Right cardiac atrium (tissue), 5 donors: ENCODE results near the gene IRF1. TPM values are rescaled to one million over a fixed set of nuclear protein-coding genes. Genes with fewer than 3 reads are reported as not detected.

Experiments
- ATAC-seq, 2 donors: fragments of 200-7000 bp; cut with Tn5 transposase; one replicate each; pipeline versions ENCODE4 v1.8.0 to v1.9.1; 2020; ENCODE audit warnings: moderate library complexity in 2 of 2, mild to moderate bottlenecking in 1 of 2
- DNase-seq, 3 donors: peaks; one replicate each; pipeline ENCODE4 v3.0.0-alpha.2; 2020
- H3K27ac ChIP-seq: one replicate; pipeline ENCODE4 v1.5.1; 2013; ENCODE audit warnings: mild to moderate bottlenecking, low read length, control low read depth, moderate library complexity
- H3K27me3 ChIP-seq: one replicate; pipeline ENCODE4 v1.6.1; 2013; ENCODE audit not compliant: control insufficient read depth, insufficient read depth
- H3K4me1 ChIP-seq: one replicate; pipeline ENCODE4 v1.6.1; 2013; ENCODE audit warnings: low read length; ENCODE audit not compliant: control insufficient read depth, insufficient read depth
- H3K4me3 ChIP-seq: one replicate; pipeline ENCODE4 v1.5.1; 2013; ENCODE audit warnings: low read length, control low read depth
- H3K9me3 ChIP-seq: one replicate; pipeline ENCODE4 v1.6.1; 2013; ENCODE audit warnings: low read length; ENCODE audit not compliant: control insufficient read depth
- WGBS: extraction: QIAGEN DNeasy Blood & Tissue Kit; methylation state at CpG from one replicate; pipeline ENCODE4 v1.1.7; 2013; 5-methylcytosine and 5-hydroxymethylcytosine counted together
- intact Hi-C, 4 donors: fragments of 100-400 bp; cut with DNase I; formaldehyde crosslinking; loops; one replicate each; pipeline versions ENCODE4 v1.11.0 to v1.14.0; 2022 to 2023
- polyA plus RNA-seq: library from polyadenylated mRNA; stranded (reverse); fragments of 200-250 nt; gene quantifications from one replicate; pipeline ENCODE4 v1.2.3, GENCODE V29; 2013
- total RNA-seq, 4 donors: library from RNA; stranded (reverse); fragmentation: NEBNext Ultra II Directional; extraction: Animal tissue kit (Norgen Biotek cat#: 25700); gene quantifications; one replicate each; pipeline ENCODE4 v1.2.1, GENCODE V29; 2021
- donor health status: healthy with polysubstance abuse.
- donor health status: DM: no; HTN: yes; CAD: no.
- donor health status: DM: no; HTN: no; CAD: no.
- donor health status: DM: no; HTN: yes; CAD: no; lungs with severe emphysema.
- donor health status: DM: yes; HTN: yes; CAD: no.

The IRF1 gene
- total and polyA plus RNA-seq, 5 donors: 9.4 to 17.9 (median 12.0) TPM

DNA sequence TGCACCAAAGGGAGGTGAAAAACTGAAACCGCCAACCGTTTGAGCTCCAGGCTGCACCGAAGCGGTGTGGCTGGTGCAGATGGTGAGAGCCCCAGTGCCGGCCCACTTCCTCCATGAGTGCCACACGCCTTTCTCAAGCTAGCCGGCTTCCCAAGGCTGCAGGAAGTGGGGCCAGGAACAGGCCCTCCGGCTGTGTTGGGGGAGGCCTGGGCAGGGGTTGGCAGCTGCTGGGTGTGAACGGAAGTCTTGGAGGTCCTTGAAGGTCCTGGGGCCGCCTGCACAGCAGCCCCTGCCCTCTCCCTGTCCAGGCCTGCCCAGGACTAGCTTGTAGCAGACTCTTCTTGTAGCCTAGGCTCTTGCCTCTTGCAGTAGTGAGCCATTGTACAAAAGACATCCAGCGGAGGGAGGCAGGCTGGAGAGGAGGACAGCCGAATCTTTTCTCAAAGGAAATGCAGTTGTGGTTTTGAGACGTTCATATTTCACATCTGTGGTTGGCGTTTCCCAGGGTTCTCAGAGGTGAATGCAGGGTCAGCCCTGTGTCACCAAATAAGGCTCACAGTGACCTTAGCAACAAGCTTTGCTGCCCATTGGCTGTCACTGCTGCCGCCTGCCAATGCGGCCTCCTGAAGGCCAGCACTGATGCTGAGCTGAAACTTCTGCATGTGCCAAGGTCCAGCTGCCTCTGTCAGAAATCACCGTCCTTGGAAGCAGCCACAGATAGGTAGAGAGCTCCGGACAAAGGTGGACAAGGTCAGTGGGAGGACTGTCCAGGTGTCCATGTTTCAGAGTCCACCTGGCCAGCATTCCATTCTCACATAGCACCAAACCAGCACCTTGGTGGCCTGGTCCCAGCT, 23.9 kb downstream of the IRF1 start:
- ATAC-seq (peak; percentile 70 to 73), DNase-seq (peak in 2 of 3 donors; percentile 81 to 85)
- intact Hi-C loops: no loop called here
- H3K4me1 ChIP-seq: peaks cover 28% of the 10 kb centered on the region
- H3K27ac ChIP-seq: peak overlapping the region; percentile 77
- no peaks in the 10 kb centered on the region for H3K27me3 ChIP-seq
- no peak overlapping the region for H3K4me3 ChIP-seq
- WGBS: 56% methylated on average over 18 of the region's 18 CpGs
- no peaks in the 10 kb centered on the region for H3K9me3 ChIP-seq

DNA sequence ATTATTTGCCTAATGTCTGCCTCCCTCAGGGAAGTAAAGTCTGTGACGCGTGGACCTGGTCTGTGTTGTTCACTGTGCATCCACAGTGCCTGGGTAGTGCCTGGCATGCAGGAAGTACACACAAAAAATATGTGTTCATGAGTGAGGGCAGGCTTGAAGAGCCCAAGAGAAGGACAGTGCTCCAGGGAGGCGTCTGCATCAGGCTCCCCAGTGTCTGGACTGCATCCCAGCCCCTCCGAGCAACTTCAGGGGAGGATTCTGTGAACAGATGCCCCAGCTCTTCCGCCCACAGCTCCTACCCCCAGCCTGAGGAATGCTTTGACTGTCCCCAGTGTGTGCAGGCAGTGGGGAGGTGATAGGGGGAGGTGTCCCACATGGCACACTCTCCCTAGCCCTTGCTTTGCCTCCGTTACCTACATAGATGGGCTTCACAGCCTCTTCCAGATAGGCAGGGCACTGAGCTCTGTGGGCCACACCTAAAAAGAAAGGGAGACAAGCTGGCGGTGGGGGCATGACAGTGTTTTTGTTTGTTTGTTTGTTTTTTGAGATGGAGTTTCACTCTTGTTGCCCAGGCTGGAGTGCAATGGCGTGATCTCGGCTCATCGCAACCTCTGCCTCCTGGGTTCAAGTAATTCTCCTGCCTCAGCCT, 25.4 kb downstream of the IRF1 start:
- H3K4me3 ChIP-seq: no peak overlapping the region
- DNase-seq (no peak), ATAC-seq (no peak)
- WGBS: 84% methylated on average over 10 of the region's 10 CpGs
- no peak overlapping the region for H3K27ac ChIP-seq
- no peaks in the 10 kb centered on the region for H3K27me3 ChIP-seq
- intact Hi-C loops: no loop called here
- H3K9me3 ChIP-seq: no peaks in the 10 kb centered on the region
- peaks cover 25% of the 10 kb centered on the region for H3K4me1 ChIP-seq

DNA sequence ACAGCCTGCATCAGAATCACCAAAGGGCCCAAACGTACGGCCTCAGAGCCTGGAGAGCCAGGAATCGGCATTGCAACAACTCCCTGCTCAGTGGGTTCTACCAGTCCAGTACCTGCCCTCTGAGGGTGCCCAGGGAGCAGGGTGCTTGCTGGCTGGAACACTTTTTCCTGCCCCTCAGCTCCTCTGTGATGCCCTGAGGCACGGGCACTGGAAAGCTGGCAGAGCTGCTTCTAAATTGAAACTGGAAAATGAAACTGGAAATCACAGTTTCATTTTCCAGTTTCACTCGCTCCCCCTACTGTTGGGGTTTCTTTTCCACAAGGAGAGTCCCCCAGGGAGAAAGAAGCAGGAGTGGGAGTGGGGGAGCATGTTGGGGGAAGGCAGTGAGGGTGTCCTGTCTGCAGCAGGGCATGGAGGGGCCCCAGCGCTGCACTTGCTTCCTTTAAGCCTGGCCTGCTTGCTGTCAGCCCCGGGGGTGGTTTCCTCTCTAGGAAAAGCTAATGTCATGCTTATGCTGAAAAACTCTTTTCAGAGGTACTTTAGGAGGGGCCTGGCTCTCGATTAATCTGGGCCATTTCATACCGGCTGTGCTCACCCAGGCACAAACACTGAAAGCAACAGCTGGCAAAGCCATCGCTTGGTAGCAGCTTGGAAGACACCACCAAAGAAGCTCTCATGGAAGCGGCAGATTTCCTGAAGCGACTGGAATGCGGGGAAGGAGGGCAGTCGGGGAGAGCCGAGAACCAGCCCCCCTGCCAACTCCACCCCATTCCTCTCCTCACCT, 26.2 kb downstream of the IRF1 start:
- Histone ChIP-seq H3K4me1 (peaks cover 31% of the 10 kb centered on the region), H3K9me3 (no peaks in the 10 kb centered on the region), H3K27ac (peak overlapping the region; percentile 77), H3K27me3 (no peaks in the 10 kb centered on the region), H3K4me3 (no peak overlapping the region)
- 50% methylated on average over 15 of the region's 15 CpGs for WGBS
- DNase-seq (no peak), ATAC-seq (peak; percentile 3 to 13)
- intact Hi-C loops: no loop called here

DNA sequence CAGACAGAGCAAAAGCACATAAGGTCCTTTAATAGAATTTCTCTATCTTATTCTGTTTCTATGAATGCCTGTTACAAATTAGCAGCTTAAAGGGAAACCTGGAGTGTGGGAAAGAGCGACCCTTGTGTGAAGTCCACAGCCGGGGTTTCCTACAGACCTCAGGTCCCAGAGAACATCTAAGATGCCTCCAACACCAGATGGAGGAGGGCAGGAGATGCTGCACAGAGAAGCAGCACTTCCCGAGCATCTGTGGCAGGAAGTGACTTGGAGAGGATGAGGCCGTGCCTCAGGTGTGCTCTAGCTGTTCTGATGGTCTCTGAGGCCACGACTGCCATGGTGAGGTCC, 26.8 kb downstream of the IRF1 start:
- no peak for DNase-seq
- Histone ChIP-seq H3K9me3 (no peaks in the 10 kb centered on the region), H3K4me1 (peaks cover 34% of the 10 kb centered on the region), H3K4me3 (no peak overlapping the region), H3K27me3 (no peaks in the 10 kb centered on the region), H3K27ac (peak overlapping the region; percentile 65)
- intact Hi-C loops: no loop called here
- ATAC-seq: no peak
- 67% methylated on average over 5 of the region's 5 CpGs for WGBS

DNA sequence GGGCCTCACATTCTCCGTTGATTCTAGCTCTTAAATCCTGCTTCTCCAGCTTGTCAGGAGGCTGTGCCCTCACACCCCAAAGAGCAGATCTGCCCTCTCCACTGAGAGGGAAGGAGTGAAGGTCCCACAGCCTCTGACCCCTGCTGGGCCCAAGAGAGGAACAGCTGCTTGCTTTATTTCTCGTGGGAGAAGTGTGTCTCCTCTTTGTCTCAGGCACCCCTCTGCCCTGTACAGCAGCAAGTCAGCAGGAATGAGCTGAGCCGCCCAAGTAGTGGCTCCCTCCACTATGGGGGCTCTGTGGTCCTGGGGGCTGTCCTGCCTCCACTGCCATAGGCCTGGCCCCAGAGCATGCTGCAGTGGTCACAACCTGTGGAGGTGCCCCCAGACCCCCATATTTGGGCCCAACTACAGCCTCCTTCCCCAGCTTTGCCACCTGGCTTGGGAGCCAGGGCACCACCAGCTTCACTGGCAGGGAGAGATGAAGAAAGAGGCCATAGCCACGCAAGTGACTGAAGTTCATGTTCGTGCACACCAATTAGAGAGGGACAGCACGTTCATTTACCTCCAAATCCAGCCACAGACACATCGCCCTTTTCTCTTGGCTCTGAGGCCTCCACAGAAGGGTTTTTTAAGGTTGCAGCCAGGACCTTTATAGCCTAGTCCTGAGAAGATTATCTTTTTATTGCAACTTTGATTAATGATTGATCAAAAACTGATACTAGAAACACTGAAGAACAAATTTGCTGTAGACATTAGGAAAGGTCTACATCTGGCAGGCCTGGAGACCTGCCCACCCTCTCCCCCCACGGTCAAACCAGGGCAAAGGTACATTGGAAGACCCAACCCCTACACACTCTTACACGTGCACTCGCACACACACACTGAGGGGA, 27.5 kb downstream of the IRF1 start:
- ATAC-seq (no peak), DNase-seq (no peak)
- Histone ChIP-seq H3K9me3 (no peaks in the 10 kb centered on the region), H3K4me3 (no peak overlapping the region), H3K4me1 (peaks cover 34% of the 10 kb centered on the region), H3K27me3 (no peaks in the 10 kb centered on the region), H3K27ac (no peak overlapping the region)
- intact Hi-C loops: no loop called here
- 88% methylated on average over 10 of the region's 10 CpGs for WGBS

DNA sequence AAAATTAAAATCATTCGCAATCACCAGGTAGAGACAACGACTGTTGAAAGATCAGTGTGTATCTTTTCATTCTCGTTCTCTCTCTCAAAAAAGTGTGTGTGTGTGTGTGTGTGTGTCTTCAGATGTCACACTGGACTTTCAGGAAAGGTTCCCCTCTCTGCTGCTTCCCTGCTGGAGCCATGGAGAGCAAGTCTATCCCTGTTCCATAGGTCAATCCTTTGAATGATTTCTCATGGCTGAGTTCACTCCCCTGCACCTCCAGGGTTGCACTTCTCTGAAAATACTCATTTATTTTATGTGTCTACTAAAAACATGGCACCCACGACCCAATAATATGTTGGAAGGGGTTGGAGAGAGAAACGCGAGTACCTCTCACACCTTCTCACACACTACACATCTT, 28.2 kb downstream of the IRF1 start:
- DNase-seq (no peak), ATAC-seq (no peak)
- Histone ChIP-seq H3K4me1 (peaks cover 33% of the 10 kb centered on the region), H3K27me3 (no peaks in the 10 kb centered on the region), H3K4me3 (no peak overlapping the region), H3K27ac (no peak overlapping the region), H3K9me3 (no peaks in the 10 kb centered on the region)
- 95% methylated on average over 6 of the region's 6 CpGs for WGBS
- intact Hi-C loops: no loop called here

DNA sequence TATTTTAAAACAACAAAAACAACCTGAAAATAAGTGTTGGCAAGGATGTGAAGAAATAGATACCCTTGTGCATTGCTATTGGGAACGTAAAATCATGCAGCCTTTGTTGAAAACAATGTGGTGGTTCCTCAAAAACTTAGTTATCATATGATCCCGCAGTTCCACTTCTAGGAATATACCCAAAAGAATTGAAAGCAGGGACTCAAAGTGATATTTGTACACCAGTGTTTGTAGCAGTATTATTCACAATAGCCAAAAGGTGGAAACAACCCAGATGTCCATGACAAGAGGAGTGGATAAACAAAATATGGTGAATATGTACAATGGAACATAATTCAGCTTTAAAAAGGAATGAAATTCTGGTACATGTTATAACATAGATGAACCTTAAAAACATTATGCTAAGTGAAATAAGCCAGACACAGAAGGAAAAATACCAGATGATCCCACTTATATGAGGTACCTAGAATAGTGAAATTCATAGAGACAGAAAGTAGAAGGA, 29.0 kb downstream of the IRF1 start:
- H3K27me3 ChIP-seq: no peaks in the 10 kb centered on the region
- intact Hi-C loops: no loop called here
- peaks cover 32% of the 10 kb centered on the region for H3K4me1 ChIP-seq
- DNase-seq (no peak), ATAC-seq (no peak)
- no peak overlapping the region for H3K4me3 ChIP-seq
- H3K9me3 ChIP-seq: no peaks in the 10 kb centered on the region
- H3K27ac ChIP-seq: no peak overlapping the region
- 61% methylated on average over 2 of the region's 2 CpGs for WGBS

DNA sequence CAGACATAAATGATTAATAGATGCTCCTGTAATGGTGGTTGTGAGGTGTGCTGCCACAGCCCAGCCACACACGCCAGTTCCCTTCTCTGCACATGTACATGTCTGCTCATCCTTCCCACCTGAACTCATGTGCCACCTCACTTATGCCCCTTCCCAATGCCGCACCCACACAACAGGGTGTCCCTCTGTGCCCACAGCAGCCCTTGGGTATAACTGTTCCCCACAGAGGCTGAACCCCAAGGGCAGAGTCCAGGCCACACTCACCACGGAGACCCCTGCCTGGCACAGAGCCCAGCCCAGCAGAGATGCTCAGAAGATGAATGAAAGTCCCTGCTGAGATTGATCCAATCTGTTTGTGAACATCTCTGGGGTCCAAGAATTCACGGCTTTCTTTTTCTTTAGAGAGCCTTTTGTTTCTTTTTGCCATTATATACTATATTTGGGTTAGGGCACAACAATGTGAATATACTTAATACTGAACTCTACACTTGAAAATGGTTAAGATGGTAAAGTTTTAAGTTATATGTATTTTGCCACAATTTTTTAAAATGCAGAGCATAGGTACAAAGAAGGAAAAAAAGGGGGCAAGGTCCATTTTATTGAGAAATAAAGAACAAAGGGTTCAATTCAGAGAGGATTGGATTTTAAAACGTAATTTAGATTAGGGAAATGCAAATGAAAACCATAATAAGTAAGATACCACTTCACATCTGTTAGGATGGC, 29.6 kb downstream of the IRF1 start:
- WGBS: 78% methylated on average over 5 of the region's 5 CpGs
- Histone ChIP-seq H3K4me3 (no peak overlapping the region), H3K9me3 (no peaks in the 10 kb centered on the region), H3K27ac (no peak overlapping the region), H3K4me1 (peaks cover 31% of the 10 kb centered on the region), H3K27me3 (no peaks in the 10 kb centered on the region)
- DNase-seq (no peak), ATAC-seq (no peak)
- intact Hi-C loops: no loop called here

DNA sequence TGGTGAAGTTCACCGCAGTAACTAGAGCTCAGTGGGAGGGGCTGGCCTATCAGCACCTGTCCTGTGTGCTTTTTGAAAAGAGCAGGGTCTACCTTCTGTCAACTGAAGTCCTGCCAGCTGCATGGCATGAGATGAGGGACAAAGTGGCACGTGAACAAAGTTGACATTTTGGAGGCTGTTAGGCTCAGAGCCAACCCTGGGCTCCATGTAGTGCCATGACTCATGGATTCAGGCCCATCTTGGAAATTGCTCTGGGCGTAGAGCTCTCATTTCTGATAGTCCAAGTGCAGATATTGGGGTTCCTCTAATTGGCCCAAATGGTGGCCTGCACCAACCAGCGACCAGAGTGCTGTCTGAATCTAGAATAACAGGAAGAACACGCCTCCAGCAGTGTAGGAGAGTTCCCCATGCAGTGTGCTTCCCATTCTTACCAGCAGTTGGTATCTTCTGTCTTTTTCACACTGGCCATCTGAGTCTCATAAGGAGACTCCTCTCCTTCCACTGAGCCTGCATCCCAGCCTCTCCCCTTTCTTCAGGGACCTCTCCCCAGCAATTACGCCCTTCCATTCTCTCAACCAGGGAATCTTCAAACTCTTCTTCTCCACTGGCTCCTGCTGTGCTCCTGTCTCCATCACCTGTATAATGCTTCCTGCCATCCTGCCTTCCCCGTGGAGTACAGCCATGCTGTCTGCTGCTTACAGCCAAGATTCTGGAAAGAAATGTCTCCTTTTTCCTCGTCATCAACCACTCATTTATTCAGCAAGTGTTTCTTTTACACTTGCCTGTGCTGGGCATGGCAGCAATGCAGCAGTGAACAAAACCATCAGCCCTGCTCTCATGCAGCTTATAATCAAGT, 30.4 kb downstream of the IRF1 start:
- ATAC-seq: peak; percentile 4 to 7
- 79% methylated on average over 8 of the region's 8 CpGs for WGBS
- Histone ChIP-seq H3K27ac (peak overlapping the region; percentile 5), H3K4me3 (no peak overlapping the region), H3K27me3 (no peaks in the 10 kb centered on the region), H3K4me1 (peaks cover 31% of the 10 kb centered on the region), H3K9me3 (no peaks in the 10 kb centered on the region)
- intact Hi-C loops: no loop called here
- DNase-seq: no peak
